Activated naive CD8-positive, alpha-beta T cell treated with anti-CD3 and anti-CD28 coated beads, Interleukin-2, amount 50 U/mL, for 16 hours (primary cell): ENCODE data around the gene GABRG1.

Experiments
- DNase-seq: peaks from one replicate; pipeline ENCODE4 v3.0.0-alpha.2; 2020; ENCODE audit warnings: low read depth, low spot score

The GABRG1 gene

DNA sequence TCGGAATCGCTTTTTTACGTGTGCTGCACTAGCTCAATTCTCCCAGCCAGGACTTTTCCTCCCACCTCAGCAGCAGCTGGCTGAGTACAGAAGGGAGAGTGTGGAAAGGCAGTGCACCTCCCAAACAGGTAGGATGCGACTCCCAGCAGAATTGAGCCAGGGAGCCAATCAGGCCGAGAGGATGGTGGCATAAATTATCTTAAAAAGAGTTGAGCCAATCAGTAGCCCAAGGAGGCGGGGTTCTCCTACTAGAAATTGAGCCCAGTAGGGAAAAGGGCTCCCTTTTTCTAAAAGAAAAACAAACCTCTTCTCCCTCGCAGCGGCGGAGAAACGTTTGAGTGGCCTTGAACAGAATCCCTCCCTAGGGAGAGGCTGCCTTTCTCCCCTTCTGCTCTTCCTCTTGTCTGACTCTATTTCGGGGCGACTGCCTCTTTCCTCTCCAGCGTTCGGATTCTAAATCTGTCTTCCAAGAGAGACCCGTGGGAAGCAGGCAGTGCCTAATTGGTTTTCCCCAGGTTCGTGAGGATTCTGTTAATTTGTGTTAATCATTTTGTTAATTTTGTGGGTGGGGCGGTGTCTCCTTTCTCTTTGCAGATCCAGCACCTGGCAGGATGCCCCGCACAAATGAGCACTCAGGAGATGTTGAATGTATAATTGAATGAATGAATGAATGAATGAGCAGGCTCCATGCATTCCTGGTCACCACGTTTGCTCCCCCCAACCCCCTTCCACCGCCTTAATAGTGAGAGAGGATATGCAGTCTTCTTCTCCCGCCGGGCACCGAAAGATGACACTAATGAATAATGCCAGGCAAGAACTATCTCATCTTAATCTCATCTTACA is at the start of gene GABRG1:
Gene GABRG1 (minus strand): TSS at position 142 of the 843 bp plus-strand sequence. CDS start 141 bp downstream, at position 1.
- DNase-seq: no peak

DNA sequence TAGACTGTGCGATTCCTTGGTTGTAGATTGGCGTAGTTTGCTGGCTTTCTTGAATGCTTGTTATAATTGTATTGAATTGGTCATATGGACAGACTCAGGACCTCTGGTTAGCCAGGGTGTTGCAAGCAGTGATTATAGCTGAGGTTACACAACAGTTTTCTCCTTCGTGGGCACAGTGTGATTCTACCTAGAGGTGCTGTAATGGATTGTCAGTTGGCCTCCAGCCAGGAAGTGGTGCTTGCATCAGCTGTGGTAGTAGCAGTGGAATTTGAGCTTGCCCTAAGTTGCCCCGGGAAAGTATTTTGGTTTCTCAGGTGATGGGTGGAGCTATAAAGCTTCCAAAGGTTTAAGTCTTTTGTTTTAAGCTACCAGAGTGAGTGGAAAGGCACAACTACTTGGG is 23.1 kb upstream of the GABRG1 start:
- DNase-seq: no peak

- DNase-seq: no peak
Observed at GRCh38 chr4:46131498-46132057, 7.7 kb upstream of the GABRG1 start.

DNA sequence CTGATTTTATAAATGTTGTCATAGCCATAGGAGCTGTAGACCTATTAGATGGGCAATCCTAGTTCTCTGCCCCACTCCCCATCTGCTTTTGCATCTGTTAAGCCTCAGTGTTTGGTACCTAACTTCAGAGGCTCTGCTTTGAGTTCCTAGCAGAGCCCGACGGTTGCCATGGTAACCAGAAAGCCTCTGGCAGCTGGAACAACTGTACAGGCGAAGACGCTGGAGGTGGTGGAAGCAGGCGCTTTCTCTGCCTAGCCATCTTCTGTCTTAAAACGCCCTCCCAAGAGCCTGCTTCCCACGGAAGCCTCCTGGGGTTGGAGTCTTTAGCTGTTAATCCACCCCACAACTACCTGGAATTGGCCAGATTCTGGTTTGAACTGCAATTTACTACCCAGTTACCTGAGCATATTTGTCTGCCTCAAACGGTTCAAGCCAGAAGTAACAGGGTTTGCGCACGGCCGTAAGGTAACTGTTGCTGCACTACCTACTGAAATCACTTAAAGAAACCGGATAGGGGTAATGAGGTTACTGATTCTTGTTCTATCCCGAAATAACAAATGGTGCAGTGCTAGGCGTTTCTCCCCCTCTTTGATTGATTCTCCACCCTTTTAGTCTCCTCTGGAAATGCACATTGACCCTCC is 1.0 kb upstream of the GABRG1 start:
- DNase-seq: no peak

DNA sequence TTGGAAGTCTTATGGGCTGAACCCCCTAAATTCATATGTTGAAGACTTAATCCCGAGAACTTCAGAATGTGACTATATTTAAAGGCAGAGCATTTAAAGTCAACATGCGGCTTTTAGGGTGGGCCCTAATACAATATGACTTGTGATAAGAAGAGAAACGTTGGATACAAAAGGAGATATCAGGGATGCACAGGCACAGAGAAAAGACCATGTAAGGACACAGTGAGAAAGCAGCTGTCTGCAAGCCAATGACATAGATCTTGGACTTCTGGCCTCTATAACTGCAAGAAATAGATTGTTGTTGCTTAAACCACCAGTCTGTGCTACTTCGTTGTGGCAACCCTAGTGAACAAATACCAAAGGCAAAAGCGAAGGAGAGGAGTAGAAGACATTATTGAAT is 42.2 kb downstream of the GABRG1 start:
- DNase-seq: no peak

- DNase-seq: no peak
Observed at GRCh38 chr4:46081248-46081647, 42.6 kb downstream of the GABRG1 start.

DNA sequence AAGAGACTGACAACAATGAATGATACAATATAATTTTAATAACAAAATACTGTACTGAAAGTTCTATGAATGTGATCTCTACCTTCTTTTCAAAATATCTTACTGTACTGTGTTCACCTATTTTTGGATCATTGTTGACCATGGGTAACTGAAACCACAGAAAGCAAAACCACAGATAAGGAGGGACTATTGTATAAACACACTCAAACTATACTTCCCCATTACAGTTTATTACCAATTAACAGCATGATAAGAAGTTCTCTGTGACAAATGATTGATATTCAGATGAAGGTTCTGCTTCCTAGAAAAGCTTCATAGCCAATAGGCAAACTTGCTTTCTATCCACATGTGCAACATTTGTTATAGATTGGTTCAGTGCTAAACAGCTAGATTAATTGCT is 50.1 kb downstream of the GABRG1 start:
- no peak for DNase-seq

- DNase-seq: no peak
Observed at GRCh38 chr4:46051392-46051791, 72.5 kb downstream of the GABRG1 start.

GRCh38 chr4:46032056-46032455 is 91.8 kb downstream of the GABRG1 start:
- no peak for DNase-seq

- no peak for DNase-seq
Observed at GRCh38 chr4:46016306-46016705, 107.5 kb downstream of the GABRG1 start.

DNA sequence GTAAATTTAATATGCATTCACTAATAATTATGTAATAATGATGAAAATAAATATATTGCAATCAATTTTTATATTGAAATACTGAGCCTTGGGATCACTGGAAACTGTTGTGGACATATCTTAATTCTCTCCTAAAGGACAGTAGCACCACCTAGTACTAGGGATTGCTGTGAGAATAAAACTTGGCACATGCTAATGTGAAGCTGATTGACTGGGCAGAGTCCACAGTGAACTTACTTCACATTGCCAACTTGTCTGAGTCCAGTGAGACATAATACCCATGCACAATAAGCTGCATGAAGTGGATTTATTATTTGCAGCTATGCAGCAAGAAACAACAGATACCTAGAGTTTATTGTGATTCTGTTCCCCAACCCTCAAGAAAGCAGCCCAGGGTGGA is 131.1 kb downstream of the GABRG1 start:
- no peak for DNase-seq

DNA sequence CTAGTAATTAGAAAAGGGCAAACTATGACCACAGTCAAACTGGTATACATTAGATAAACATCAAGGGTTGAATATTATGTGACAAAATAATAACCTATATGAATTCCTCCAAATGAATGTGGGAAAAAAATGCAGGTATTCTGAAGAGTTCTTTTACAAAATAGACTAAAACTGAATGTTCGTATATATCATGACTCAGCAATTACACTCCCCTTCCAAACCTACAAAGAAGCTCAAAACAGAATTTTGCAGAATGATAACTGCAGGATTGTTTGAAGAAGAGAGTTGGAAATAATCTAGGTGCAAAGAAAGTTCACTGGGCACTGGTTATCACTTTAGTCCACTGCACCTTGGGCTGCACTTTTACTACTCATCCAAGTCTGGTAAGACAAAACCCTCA is 134.1 kb downstream of the GABRG1 start:
- DNase-seq: no peak

DNA sequence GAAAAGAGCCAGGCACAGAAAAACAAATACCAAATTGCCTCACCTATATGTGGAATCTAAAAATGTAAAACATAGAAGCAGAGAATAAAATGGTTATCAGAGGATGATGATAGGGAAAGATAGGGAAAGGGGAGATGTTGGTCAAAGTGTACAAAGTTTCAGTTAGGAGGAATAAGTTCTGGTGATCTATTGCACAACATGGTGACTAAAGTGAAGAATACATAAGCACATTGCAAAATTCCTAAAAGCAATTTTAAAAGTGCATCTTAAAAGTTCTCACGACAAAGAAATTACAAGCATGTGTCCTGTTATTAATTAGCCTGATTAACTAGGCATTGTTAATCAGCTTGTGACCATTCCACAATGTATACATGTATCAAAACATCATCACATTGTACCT is 136.0 kb downstream of the GABRG1 start:
- DNase-seq: no peak
